Activated CD8-positive, alpha-beta T cell treated with anti-CD3 and anti-CD28 coated beads for 36 hours (primary cell): Measurements from ENCODE around the gene GPC4. TPM values are rescaled to one million over a fixed set of nuclear protein-coding genes. Genes with fewer than 3 reads are reported as not detected.

Source experiments
- ATAC-seq: fragments of 200-7000 bp; cut with Tn5 transposase; one replicate; pipeline ENCODE4 v1.10.0; 2021; ENCODE audit warnings: mild to moderate bottlenecking, moderate library complexity
- CTCF ChIA-PET: fragments of 350-600 bp; sonication (Branson Sonifier 250); formaldehyde crosslinking; loops from one replicate; lab custom pipeline; 2021; ENCODE audit warnings: antibody characterized with exemption; lab: Charles Lee
- POLR2A ChIA-PET: fragments of 350-600 bp; sonication (Branson Sonifier 250); formaldehyde crosslinking; loops from one replicate; lab custom pipeline; 2021; ENCODE audit warnings: antibody characterized with exemption; lab: Charles Lee
- DNase-seq: peaks from one replicate; pipeline ENCODE4 v3.0.0-alpha.2; 2020
- H3K27ac Mint-ChIP-seq: one replicate; pipeline ENCODE4 v1.8.0; 2021; ENCODE audit warnings: mild to moderate bottlenecking, mixed read lengths
- H3K27me3 Mint-ChIP-seq: one replicate; pipeline ENCODE4 v1.8.0; 2021; ENCODE audit warnings: mixed read lengths
- H3K36me3 Mint-ChIP-seq: one replicate; pipeline ENCODE4 v1.8.0; 2021; ENCODE audit warnings: low read depth, mixed read lengths
- H3K4me1 Mint-ChIP-seq: one replicate; pipeline ENCODE4 v1.8.0; 2021; ENCODE audit warnings: low read depth, mixed read lengths
- H3K4me3 Mint-ChIP-seq: one replicate; pipeline ENCODE4 v1.8.0; 2021; ENCODE audit warnings: mild to moderate bottlenecking, moderate library complexity, mixed read lengths
- H3K9me3 Mint-ChIP-seq: one replicate; pipeline ENCODE4 v1.8.0; 2021; ENCODE audit warnings: mixed read lengths
- CTCF ChIP-seq: fragments of 200-600 bp; IDR thresholded peaks from one replicate; pipeline ENCODE4 v1.8.0; 2022; ENCODE audit warnings: antibody characterized with exemption, mild to moderate bottlenecking
- intact Hi-C: fragments of 100-400 bp; cut with micrococcal nuclease; formaldehyde crosslinking; loops from one replicate; pipeline ENCODE4 v1.10.0; 2022
- total RNA-seq, 2 experiments: library from RNA; stranded (reverse); gene quantifications; one replicate each; pipeline ENCODE4 v1.2.3, GENCODE V29; 2021

The GPC4 gene
- total RNA-seq, 2 experiments from 2014 or later, result not detected

GRCh38 chrX:133307637-133308498, 107.4 kb downstream of the GPC4 start:
- intact Hi-C loops, result no loop called here
- POLR2A ChIA-PET, result no interaction called here
- CTCF ChIA-PET, result no interaction called here
- Mint-ChIP-seq H3K27ac (no peak overlapping the region), H3K4me3 (no peak overlapping the region), H3K9me3 (no peaks in the 10 kb centered on the region), H3K36me3 (no peaks in the 10 kb centered on the region), H3K27me3 (no peaks in the 10 kb centered on the region), H3K4me1 (no peaks in the 10 kb centered on the region)
- TF ChIP-seq CTCF, result no peak
- ATAC-seq (no peak), DNase-seq (no peak)

GRCh38 chrX:133307094-133307493, 108.2 kb downstream of the GPC4 start:
- Mint-ChIP-seq H3K27me3 (no peaks in the 10 kb centered on the region), H3K4me1 (no peaks in the 10 kb centered on the region), H3K36me3 (no peaks in the 10 kb centered on the region), H3K9me3 (no peaks in the 10 kb centered on the region), H3K4me3 (no peak overlapping the region), H3K27ac (no peak overlapping the region)
- CTCF ChIA-PET, result no interaction called here
- TF ChIP-seq CTCF, result no peak
- no peak for ATAC-seq
- DNase-seq, result no peak
- intact Hi-C loops, result no loop called here
- POLR2A ChIA-PET, result no interaction called here

- no peak for TF ChIP-seq CTCF
Observed at GRCh38 chrX:133306316-133306715, 109.0 kb downstream of the GPC4 start.

GRCh38 chrX:133305348-133305747, 109.9 kb downstream of the GPC4 start:
- no peak overlapping the region for H3K4me3 Mint-ChIP-seq
- no peaks in the 10 kb centered on the region for H3K27me3 Mint-ChIP-seq
- intact Hi-C loops, result no loop called here
- no peak for TF ChIP-seq CTCF
- H3K9me3 Mint-ChIP-seq, result no peaks in the 10 kb centered on the region
- no peak overlapping the region for H3K27ac Mint-ChIP-seq
- no peaks in the 10 kb centered on the region for H3K4me1 Mint-ChIP-seq
- POLR2A ChIA-PET, result no interaction called here
- no peaks in the 10 kb centered on the region for H3K36me3 Mint-ChIP-seq
- DNase-seq (no peak), ATAC-seq (no peak)
- CTCF ChIA-PET, result no interaction called here

More at GRCh38 chrX:133306316-133306715, 109.0 kb downstream of the GPC4 start:
- ATAC-seq (no peak), DNase-seq (no peak)
- Mint-ChIP-seq H3K4me3 (no peak overlapping the region), H3K36me3 (no peaks in the 10 kb centered on the region), H3K9me3 (no peaks in the 10 kb centered on the region), H3K4me1 (no peaks in the 10 kb centered on the region), H3K27ac (no peak overlapping the region), H3K27me3 (no peaks in the 10 kb centered on the region)
- ChIA-PET CTCF (no interaction called here), POLR2A (no interaction called here)
- intact Hi-C loops, result no loop called here

GRCh38 chrX:133302775-133303445, 112.4 kb downstream of the GPC4 start:
- CTCF ChIA-PET, result no interaction called here
- Mint-ChIP-seq H3K4me3 (no peak overlapping the region), H3K4me1 (no peaks in the 10 kb centered on the region), H3K27me3 (no peaks in the 10 kb centered on the region), H3K36me3 (no peaks in the 10 kb centered on the region), H3K9me3 (no peaks in the 10 kb centered on the region), H3K27ac (no peak overlapping the region)
- ATAC-seq (no peak), DNase-seq (no peak)
- no peak for TF ChIP-seq CTCF
- intact Hi-C loops, result no loop called here
- POLR2A ChIA-PET, result no interaction called here
